ENCODE measurements around the gene RNF150.

RNF150 gene

DNA sequence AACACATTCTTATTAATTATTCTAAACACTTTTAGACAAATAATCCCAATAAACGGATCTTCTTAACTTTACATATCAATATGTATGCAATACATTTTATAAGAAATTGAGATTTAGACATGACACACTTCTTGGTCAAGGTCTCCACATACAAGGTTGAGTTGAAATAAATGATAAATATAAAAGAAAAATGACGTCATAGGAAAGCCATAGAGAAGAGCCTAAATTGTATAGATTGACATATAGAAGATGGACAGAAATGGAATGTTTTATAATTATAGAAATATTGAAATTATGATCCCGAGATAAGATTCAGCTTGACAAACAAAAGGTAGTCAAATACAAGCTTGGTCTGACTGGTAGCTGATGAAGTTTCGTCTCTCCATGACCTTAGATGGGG lies 87.4 kb downstream of the RNF150 start:
- TF ChIP-seq, protein P1, sequence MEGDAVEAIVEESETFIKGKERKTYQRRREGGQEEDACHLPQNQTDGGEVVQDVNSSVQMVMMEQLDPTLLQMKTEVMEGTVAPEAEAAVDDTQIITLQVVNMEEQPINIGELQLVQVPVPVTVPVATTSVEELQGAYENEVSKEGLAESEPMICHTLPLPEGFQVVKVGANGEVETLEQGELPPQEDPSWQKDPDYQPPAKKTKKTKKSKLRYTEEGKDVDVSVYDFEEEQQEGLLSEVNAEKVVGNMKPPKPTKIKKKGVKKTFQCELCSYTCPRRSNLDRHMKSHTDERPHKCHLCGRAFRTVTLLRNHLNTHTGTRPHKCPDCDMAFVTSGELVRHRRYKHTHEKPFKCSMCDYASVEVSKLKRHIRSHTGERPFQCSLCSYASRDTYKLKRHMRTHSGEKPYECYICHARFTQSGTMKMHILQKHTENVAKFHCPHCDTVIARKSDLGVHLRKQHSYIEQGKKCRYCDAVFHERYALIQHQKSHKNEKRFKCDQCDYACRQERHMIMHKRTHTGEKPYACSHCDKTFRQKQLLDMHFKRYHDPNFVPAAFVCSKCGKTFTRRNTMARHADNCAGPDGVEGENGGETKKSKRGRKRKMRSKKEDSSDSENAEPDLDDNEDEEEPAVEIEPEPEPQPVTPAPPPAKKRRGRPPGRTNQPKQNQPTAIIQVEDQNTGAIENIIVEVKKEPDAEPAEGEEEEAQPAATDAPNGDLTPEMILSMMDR (IDR thresholded peaks at IDR 0.05; ENCODE audit: low read depth, low read length), result no peak
- no peak for DNase-seq (ENCODE audit: extremely low read depth, low read depth)

DNA sequence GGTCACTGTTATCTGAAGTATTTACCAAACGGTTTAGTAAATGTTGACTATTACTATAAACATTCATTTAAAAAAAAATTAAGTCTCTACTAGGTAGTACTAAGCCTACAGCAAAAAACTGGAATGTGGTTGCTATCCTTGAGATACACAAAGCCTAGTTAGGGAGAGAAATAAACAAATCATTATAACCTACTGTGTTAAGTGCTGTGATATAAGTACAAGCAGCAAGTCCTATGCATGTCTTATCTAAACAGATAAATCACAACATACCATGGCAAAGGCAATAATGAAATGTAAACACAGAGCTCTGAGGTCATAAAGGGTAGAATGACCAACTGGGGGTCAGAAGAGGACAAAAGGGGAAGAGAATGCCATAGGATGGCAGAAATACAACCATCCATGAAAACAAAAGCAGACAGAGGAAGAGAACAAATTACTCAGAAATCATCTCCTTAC lies 92.2 kb downstream of the RNF150 start:
- TF ChIP-seq, protein P1 (IDR thresholded peaks at IDR 0.05; ENCODE audit: low read depth, low read length), result no peak
- DNase-seq (ENCODE audit: extremely low read depth, low read depth), result no peak

DNA sequence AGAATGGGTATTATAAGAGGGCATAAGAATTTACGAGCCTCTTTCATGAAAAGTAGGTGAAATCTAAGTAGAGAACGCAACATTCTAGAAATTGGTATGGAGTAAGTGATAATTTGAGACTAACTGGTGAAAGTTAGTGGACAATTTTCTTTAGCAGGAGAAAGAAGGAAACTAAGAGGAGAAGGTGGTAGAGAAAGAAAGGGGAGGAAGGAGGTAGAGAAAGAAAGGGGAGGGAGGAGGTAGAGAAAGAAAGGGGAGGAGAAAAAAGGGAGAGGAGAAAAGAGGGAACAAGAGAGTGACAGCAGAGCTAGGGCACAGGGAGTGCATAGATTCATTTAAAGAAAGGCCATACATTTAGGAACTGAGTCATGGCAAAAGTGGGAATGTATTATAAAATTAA lies 94.1 kb downstream of the RNF150 start:
- TF ChIP-seq, protein P1 (IDR thresholded peaks at IDR 0.05; ENCODE audit: low read depth, low read length), result no peak
- no peak for DNase-seq (ENCODE audit: extremely low read depth, low read depth)

DNA sequence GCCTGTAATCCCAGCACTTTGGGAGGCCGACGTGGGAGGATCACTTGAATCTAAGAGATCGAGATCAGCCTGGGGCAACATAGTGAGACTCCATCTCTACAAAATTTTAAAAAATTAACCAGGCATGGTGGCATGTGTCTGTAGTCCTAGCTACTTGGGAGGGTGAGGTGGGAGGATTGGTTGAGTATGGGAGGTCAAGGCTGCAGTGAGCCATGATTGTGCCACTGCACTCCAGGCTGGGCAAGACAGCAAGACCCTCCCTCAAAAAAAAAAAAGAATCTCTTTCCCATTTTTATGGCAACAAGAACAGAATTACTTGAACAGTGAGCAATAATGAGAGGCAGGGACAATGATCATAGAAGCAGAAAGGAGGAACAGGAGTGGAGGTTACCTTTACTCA lies 94.8 kb downstream of the RNF150 start:
- DNase-seq (ENCODE audit: extremely low read depth, low read depth), result no peak
- TF ChIP-seq, protein P1 (IDR thresholded peaks at IDR 0.05; ENCODE audit: low read depth, low read length), result no peak

DNA sequence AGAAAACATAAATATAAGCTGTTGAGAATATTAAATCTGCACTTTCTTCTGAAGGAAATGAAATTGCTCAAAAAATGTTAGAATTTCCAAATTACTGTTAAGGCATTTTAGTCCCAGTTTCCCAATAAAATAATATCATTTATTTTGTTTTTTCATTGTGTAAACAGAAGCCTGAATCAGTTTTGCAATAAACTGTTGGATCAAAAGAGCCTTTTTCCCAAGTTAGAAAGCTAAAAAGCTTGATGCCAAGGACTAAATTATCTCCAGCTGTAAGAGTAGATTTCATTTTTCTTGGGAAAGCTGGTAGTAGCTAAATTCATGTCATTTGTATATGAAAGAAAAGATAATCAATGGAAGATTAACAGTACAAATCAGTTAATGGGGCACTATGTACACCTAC lies 95.8 kb downstream of the RNF150 start:
- TF ChIP-seq, protein P1 (IDR thresholded peaks at IDR 0.05; ENCODE audit: low read depth, low read length), result no peak
- no peak for DNase-seq (ENCODE audit: extremely low read depth, low read depth)

DNA sequence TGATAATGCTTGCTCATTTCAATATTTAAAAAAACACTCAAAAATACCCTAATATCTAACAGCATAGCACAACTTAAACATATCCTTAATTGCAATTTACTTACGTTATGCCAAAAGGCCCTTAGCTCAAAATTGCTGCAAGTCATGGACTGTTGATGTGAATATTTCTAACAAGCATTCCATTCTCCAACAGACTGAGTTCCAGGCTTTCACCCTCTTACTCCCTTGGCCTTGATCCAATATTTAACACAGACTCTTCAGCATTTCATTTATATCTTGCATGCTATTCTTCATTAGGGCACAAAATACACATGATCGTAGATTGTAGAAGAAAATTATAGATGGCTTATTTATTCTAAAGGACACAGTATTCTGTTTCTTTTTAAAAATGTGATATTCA lies 96.5 kb downstream of the RNF150 start:
- TF ChIP-seq, protein P1 (IDR thresholded peaks at IDR 0.05; ENCODE audit: low read depth, low read length), result no peak
- DNase-seq (ENCODE audit: extremely low read depth, low read depth), result no peak

DNA sequence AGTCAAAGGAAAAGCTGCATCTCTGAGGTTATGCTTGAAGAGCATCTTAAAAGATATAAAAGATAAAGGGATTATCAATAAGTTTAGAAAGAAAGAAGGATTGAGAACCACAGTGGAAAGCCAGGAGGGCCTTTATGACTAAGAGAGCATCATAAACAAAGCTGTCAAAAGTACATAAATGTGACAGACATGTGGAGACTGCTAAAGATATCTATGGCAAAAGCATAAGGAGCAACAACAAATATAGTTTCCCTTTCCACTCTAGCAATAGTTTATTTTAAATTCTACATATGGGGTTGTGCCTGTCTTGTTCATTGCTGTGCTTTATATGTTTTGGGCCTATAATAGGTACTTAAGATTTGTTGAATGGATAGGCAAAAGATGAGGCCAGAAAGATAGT lies 97.3 kb downstream of the RNF150 start:
- DNase-seq (ENCODE audit: extremely low read depth, low read depth), result no peak
- TF ChIP-seq, protein P1 (IDR thresholded peaks at IDR 0.05; ENCODE audit: low read depth, low read length), result no peak

Data from AG09319 (cell line).